PC-9 (cell line): ENCODE data around the gene GLA. TPM values are rescaled to one million over a fixed set of nuclear protein-coding genes. Genes with fewer than 3 reads are reported as not detected.

Source experiments
- BruUV-seq: library from RNA; stranded (reverse); fragments of 400-500 nt; replicated peaks from 2 replicates; lab custom pipeline; 2021; lab: Mats Ljungman, UMichigan
- CTCF ChIA-PET: fragments of 300-600 bp; sonication (Branson Sonifier 250); formaldehyde crosslinking; loops from one replicate; lab custom pipeline; 2022; ENCODE audit warnings: antibody characterized with exemption; lab: Charles Lee
- POLR2A ChIA-PET: fragments of 300-600 bp; sonication (Branson Sonifier 250); formaldehyde crosslinking; loops from one replicate; lab custom pipeline; 2022; ENCODE audit warnings: antibody characterized with exemption; ENCODE audit not compliant: unreplicated experiment; lab: Charles Lee
- DNase-seq, 2 experiments: peaks; one replicate each; pipeline versions ENCODE4 v3.0.0 to v3.0.0-alpha.2; 2015 to 2022; ENCODE audit warnings: mixed read lengths in 1 of 2
- H2AFZ ChIP-seq: fragments of 200-600 bp; sonication (generic); 2 replicates; pipeline ENCODE4 v1.8.1; 2017; ENCODE audit warnings: antibody characterized with exemption
- H3F3A ChIP-seq: fragments of 200-600 bp; sonication (generic); 2 replicates; pipeline ENCODE4 v1.8.1; 2017; ENCODE audit warnings: antibody characterized with exemption, mild to moderate bottlenecking, low read depth; ENCODE audit not compliant: insufficient read depth
- H3K27ac ChIP-seq: fragments of 200-600 bp; sonication (generic); 2 replicates; pipeline ENCODE4 v1.6.1; 2016; ENCODE audit warnings: mixed run types
- H3K27me3 ChIP-seq: fragments of 200-600 bp; sonication (generic); 2 replicates; pipeline ENCODE4 v1.6.1; 2016; ENCODE audit warnings: low read depth, mixed run types; ENCODE audit not compliant: insufficient read depth
- H3K36me3 ChIP-seq: fragments of 200-600 bp; sonication (generic); 2 replicates; pipeline ENCODE4 v1.6.1; 2016; ENCODE audit warnings: low read depth, mixed run types
- H3K4me1 ChIP-seq: fragments of 200-600 bp; sonication (generic); replicated peaks from 2 replicates; pipeline ENCODE4 v1.6.1; 2016; ENCODE audit warnings: mixed run types; ENCODE audit not compliant: insufficient read depth
- H3K4me2 ChIP-seq: fragments of 200-600 bp; sonication (generic); 2 replicates; pipeline ENCODE4 v1.6.1; 2017; ENCODE audit warnings: mixed run types
- H3K4me3 ChIP-seq: fragments of 200-600 bp; sonication (generic); 2 replicates; pipeline ENCODE4 v1.6.1; 2016; ENCODE audit warnings: mixed run types
- H3K79me2 ChIP-seq: fragments of 200-600 bp; sonication (generic); 2 replicates; pipeline ENCODE4 v1.6.1; 2017; ENCODE audit warnings: low read depth, mixed run types
- H3K9me2 ChIP-seq: fragments of 200-600 bp; sonication (generic); 2 replicates; pipeline ENCODE4 v1.8.1; 2017; ENCODE audit warnings: mild to moderate bottlenecking; ENCODE audit not compliant: insufficient read depth
- H3K9me3 ChIP-seq: fragments of 200-600 bp; sonication (generic); 2 replicates; pipeline ENCODE4 v1.8.1; 2016; ENCODE audit warnings: low read depth; ENCODE audit not compliant: insufficient read depth
- H4K20me1 ChIP-seq: fragments of 200-600 bp; sonication (generic); 2 replicates; pipeline ENCODE4 v1.8.1; 2017; ENCODE audit not compliant: insufficient read depth
- CTCF ChIP-seq: fragments of 200-600 bp; sonication (generic); conservative IDR thresholded peaks from 2 replicates; pipeline ENCODE4 v1.6.1; 2017; ENCODE audit warnings: mixed run types, antibody characterized with exemption, mild to moderate bottlenecking, moderate library complexity
- EZH2 ChIP-seq: fragments of 200-600 bp; sonication (generic); IDR thresholded peaks from 2 replicates; pipeline ENCODE4 v1.8.0; 2017; ENCODE audit warnings: antibody characterized with exemption, low read depth
- intact Hi-C: fragments of 100-400 bp; cut with micrococcal nuclease; formaldehyde crosslinking; loops from one replicate; pipeline ENCODE4 v1.10.0; 2022; ENCODE audit not compliant: unreplicated experiment
- total RNA-seq: library from RNA; stranded (reverse); gene quantifications from 2 replicates; pipeline ENCODE4 v1.2.3, GENCODE V29; 2021

The GLA gene
- total RNA-seq, 1 experiment from 2014 or later, result 80.5 TPM

- Histone ChIP-seq H3K27ac (no peak overlapping the region), H3K4me1 (no peaks in the 10 kb centered on the region), H4K20me1 (no peaks in the 10 kb centered on the region), H3K36me3 (no peaks in the 10 kb centered on the region), H3F3A (no peaks in the 10 kb centered on the region), H3K79me2 (no peaks in the 10 kb centered on the region), H3K9me3 (no peaks in the 10 kb centered on the region), H3K4me2 (no peak overlapping the region), H3K4me3 (no peak overlapping the region), H2AFZ (no peak overlapping the region), H3K9me2 (no peaks in the 10 kb centered on the region), H3K27me3 (no peaks in the 10 kb centered on the region)
- TF ChIP-seq EZH2 (no peak), CTCF (no peak)
- ChIA-PET CTCF (no interaction called here), POLR2A (no interaction called here)
- intact Hi-C loops, result no loop called here
- no peak for DNase-seq
- BruUV-seq, result no TSS peak
Observed at GRCh38 chrX:101370888-101371504, 36.7 kb downstream of the GLA start.

- Histone ChIP-seq H2AFZ (no peak overlapping the region), H3K9me3 (no peaks in the 10 kb centered on the region), H3K79me2 (no peaks in the 10 kb centered on the region), H3K4me2 (no peak overlapping the region), H3K36me3 (no peaks in the 10 kb centered on the region), H3F3A (no peaks in the 10 kb centered on the region), H3K9me2 (no peaks in the 10 kb centered on the region), H3K27ac (no peak overlapping the region), H3K4me3 (no peak overlapping the region), H3K27me3 (no peaks in the 10 kb centered on the region), H4K20me1 (no peaks in the 10 kb centered on the region), H3K4me1 (no peaks in the 10 kb centered on the region)
- TF ChIP-seq EZH2 (no peak), CTCF (no peak)
- intact Hi-C loops, result no loop called here
- ChIA-PET POLR2A (no interaction called here), CTCF (interaction anchor here (0.7 kb wide), 1 partner anchor 9 kb away, joined by 4 read pairs; no protein-coding TSS in a partner anchor)
- BruUV-seq, result no TSS peak
- no peak for DNase-seq
Observed at GRCh38 chrX:101369687-101370086, 38.0 kb downstream of the GLA start.

GRCh38 chrX:101368800-101369199, 38.9 kb downstream of the GLA start:
- H3K79me2 ChIP-seq, result no peaks in the 10 kb centered on the region
- no peaks in the 10 kb centered on the region for H3K9me3 ChIP-seq
- no peaks in the 10 kb centered on the region for H3K36me3 ChIP-seq
- no peak for TF ChIP-seq CTCF
- TF ChIP-seq EZH2, result no peak
- no peak overlapping the region for H3K4me2 ChIP-seq
- BruUV-seq, result no TSS peak
- no peaks in the 10 kb centered on the region for H4K20me1 ChIP-seq
- no peak for DNase-seq
- no peaks in the 10 kb centered on the region for H3K4me1 ChIP-seq
- no peaks in the 10 kb centered on the region for H3F3A ChIP-seq
- H3K4me3 ChIP-seq, result no peak overlapping the region
- intact Hi-C loops, result no loop called here
- no peak overlapping the region for H3K27ac ChIP-seq
- H3K27me3 ChIP-seq, result no peaks in the 10 kb centered on the region
- POLR2A ChIA-PET, result no interaction called here
- H3K9me2 ChIP-seq, result no peaks in the 10 kb centered on the region
- CTCF ChIA-PET, result no interaction called here
- no peak overlapping the region for H2AFZ ChIP-seq
